H54 (cell line): ENCODE measurements around the gene USP37.

Experiments used
- DNase-seq: peaks from one replicate; pipeline ENCODE4 v3.0.0; 2011; ENCODE audit warnings: low spot score, mixed read lengths; ENCODE audit not compliant: insufficient read length
- FAIRE-seq: peaks from 3 replicates; lab custom pipeline; 2011; peaks lifted over from hg19 to GRCh38; lab: Jason Lieb, UNC
- POLR2A ChIP-seq: IDR thresholded peaks from 2 replicates; pipeline ENCODE4 v1.6.1; 2011; ENCODE audit warnings: low read depth, mild to moderate bottlenecking, low read length

USP37 gene

GRCh38 chr2:218477247-218477646 is 90.9 kb downstream of the USP37 start:
- TF ChIP-seq POLR2A, result no peak
- DNase-seq (no peak), FAIRE-seq (no peak)

DNA sequence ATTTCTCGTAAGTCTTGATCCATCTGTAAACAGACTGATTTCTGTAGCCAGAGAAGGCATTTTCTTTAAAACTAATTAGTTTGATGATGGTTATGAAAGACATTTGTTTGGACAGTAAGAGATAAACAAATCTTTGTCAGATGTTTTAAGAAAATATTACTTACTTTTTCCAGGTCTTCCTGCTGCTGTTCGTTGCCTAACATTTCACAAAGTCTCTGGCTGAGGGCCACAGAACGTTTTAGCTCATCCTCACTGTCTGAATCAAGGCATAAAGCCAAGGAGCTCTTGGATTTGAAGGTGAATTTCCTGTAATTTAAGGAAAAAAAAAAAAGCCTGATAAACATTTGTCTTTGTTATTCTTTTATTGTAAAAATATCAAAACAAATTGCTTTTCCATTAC is 91.5 kb downstream of the USP37 start:
- DNase-seq (no peak), FAIRE-seq (no peak)
- TF ChIP-seq POLR2A, result no peak

GRCh38 chr2:218474527-218474926 is 93.6 kb downstream of the USP37 start:
- FAIRE-seq, result no peak
- DNase-seq, result no peak
- TF ChIP-seq POLR2A, result no peak

- no peak for TF ChIP-seq POLR2A
- no peak for DNase-seq
- no peak for FAIRE-seq
Observed at GRCh38 chr2:218472988-218473387, 95.2 kb downstream of the USP37 start.

DNA sequence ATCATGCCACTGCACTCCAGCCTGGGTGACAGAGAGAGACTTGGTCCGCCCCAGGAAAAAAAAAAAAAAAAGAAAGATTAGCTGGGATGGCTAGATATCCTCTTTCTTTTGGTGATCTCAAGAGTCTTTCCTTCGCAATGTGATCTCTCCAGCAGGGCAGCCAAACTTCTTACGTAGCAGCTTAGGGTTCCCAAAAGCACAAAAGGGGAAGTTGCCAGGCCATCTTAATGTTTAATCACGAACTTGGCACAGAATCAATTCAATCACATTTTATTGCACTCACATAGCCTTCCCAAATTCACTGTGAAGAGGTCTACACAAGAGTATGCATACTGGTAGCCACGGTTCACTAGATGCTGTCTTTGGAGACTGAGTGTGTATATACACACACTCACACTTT is 96.2 kb downstream of the USP37 start:
- FAIRE-seq (no peak), DNase-seq (no peak)
- no peak for TF ChIP-seq POLR2A

GRCh38 chr2:218471036-218471435 is 97.1 kb downstream of the USP37 start:
- no peak for FAIRE-seq
- no peak for TF ChIP-seq POLR2A
- no peak for DNase-seq

DNA sequence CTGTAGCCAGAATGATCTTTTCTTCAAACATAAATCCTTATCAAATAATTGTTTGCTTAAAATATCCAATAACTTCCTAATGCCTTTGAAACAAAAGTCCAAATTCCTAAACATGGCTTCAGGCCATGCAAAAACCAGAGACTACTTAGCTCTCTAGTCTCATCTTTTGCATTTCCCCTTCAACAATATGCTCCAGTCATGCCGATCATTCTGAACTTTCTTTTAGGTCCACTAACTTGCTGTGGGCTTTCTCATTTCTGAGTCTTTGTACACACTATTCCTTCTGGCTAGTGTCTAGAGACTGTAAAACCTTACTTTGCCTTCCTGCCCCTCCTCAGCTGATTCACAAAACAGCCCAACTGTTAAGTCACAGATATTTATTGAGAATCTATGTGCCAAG is 97.7 kb downstream of the USP37 start:
- FAIRE-seq (no peak), DNase-seq (no peak)
- no peak for TF ChIP-seq POLR2A

GRCh38 chr2:218465987-218466633 is 102.0 kb downstream of the USP37 start:
- TF ChIP-seq POLR2A, result no peak
- peak; percentile 75 for FAIRE-seq
- no peak for DNase-seq

- FAIRE-seq, result no peak
- DNase-seq, result no peak
Observed at GRCh38 chr2:218458598-218458997, 109.6 kb downstream of the USP37 start.

GRCh38 chr2:218456849-218457248 is 111.3 kb downstream of the USP37 start:
- no peak for DNase-seq
- no peak for FAIRE-seq
- no peak for TF ChIP-seq POLR2A

More at GRCh38 chr2:218458598-218458997, 109.6 kb downstream of the USP37 start:
- no peak for TF ChIP-seq POLR2A

DNA sequence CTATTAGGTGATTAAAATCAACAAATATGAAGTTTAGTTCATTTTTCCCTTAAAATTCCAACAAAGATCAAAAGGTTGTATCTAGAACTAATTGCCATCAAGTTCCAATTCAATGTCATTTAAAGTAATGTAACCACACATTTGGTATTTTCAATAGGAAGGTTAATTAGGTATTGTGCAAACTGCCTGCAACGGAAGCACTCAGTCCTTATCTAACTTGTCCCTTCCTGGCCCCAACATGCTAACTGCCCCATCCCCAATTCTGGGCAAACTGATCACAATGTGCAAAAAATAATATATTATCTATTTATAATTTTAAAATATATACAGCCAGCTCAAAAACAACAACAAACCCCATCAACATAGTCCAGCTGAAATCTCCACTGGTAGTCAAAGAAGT is 116.1 kb downstream of the USP37 start:
- FAIRE-seq (no peak), DNase-seq (no peak)
- no peak for TF ChIP-seq POLR2A

GRCh38 chr2:218448934-218449333 is 119.2 kb downstream of the USP37 start:
- peak; percentile 35 for DNase-seq
- FAIRE-seq, result peak; percentile 48
- no peak for TF ChIP-seq POLR2A

GRCh38 chr2:218447072-218447471 is 121.1 kb downstream of the USP37 start:
- FAIRE-seq (no peak), DNase-seq (no peak)
- no peak for TF ChIP-seq POLR2A

- TF ChIP-seq POLR2A, result no peak
- no peak for FAIRE-seq
- DNase-seq, result no peak
Observed at GRCh38 chr2:218446547-218446946, 121.6 kb downstream of the USP37 start.

DNA sequence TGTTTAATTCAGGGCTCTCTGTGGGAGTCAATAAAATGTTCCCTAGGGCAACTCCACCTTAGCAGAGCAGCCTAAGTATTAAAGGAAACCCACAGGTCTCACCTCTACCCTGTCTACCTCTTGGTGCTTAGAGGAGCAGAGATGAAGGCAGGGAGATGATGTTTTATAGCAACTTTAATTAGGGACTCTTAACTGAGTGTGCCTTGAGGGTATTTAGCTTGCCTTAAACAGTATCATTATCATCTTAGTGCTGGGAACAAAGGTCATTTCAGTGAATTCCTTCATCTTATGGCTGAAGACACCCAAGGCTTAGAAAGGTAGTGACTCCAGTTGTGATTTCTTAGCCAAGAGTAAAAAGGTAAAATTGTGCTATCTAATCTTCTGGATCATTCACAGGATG is 122.5 kb downstream of the USP37 start:
- no peak for TF ChIP-seq POLR2A
- DNase-seq, result no peak
- FAIRE-seq, result no peak
